ENCODE measurements around the gene KLHDC8A. TPM values are rescaled to one million over a fixed set of nuclear protein-coding genes. Genes with fewer than 3 reads are reported as not detected.

Gene KLHDC8A
- total RNA-seq, 1 experiment from 2014 or later, result 0.49 TPM

DNA sequence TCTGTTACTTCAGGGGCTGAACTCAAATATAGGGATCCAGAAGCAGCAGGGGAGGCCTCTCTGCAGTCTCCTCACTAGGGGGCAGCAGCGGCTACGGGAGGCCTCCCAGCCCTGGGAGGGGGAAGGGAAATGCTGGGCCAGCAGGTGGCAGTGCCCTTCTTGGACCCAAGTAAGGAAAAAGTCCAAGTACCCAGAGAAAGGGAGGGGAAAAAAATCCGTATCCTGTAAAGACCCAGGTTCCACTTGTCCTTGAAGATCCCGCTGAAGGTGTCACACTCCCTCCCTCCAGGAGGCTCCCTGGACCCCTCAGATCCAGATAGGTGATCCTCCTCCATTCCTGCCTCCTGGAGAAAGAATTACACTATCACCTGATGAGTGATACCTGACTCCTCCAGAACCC is 21.0 kb downstream of the KLHDC8A start:
- H3K9ac ChIP-seq (ENCODE audit: low read length), result no peak overlapping the region
- H3K9me3 ChIP-seq (ENCODE audit: control insufficient read depth in 1 of 2, insufficient read depth in 1 of 2, low read depth in 1 of 2, low read length in 2 of 2), result no peaks in the 10 kb centered on the region
- no peaks in the 10 kb centered on the region for H4K20me1 ChIP-seq (ENCODE audit: insufficient read depth)
- ChIA-PET POLR2A (no interaction called here), RAD21 (ENCODE audit: low non-redundant PET in 1 of 2, low total read pairs in 2 of 2, uncharacterized antibody in 2 of 2, unreplicated experiment in 2 of 2) (interaction anchor here (0.7 to 1.9 kb wide), 5 partner anchors 10 to 188 kb away, joined by 3 to 7 read pairs (median 4); no protein-coding TSS in a partner anchor), CTCF (interaction anchor here (0.6 to 2.8 kb wide), 19 partner anchors 10 to 191 kb away, joined by 3 to 20 read pairs (median 6); no protein-coding TSS in a partner anchor)
- H3K4me3 ChIP-seq (replicated peaks in 1 of 2; ENCODE audit: low read depth in 1 of 2, low read length in 2 of 2), result no peak overlapping the region
- ATAC-seq (peak; percentile 99), DNase-seq (ENCODE audit: low read depth, low spot score) (peak; percentile 79)
- peak overlapping the region; percentile 71 for H2AFZ ChIP-seq (ENCODE audit: low read depth, low read length, poor library complexity, severe bottlenecking)
- intact Hi-C loops (cut with micrococcal nuclease), result loop anchor here (1.0 to 5.0 kb wide), 2 partner anchors 152 to 189 kb away; no protein-coding TSS in a partner anchor
- H3K79me2 ChIP-seq (ENCODE audit: insufficient read depth, low read length), result no peaks in the 10 kb centered on the region
- BruUV-seq (replicated peaks), result no TSS peak
- no peaks in the 10 kb centered on the region for H3K9me2 ChIP-seq (ENCODE audit: insufficient read depth)
- peaks cover 4 to 6% of the 10 kb centered on the region in 2 experiments; a peak in 3 of 4 replicates for H3K4me1 ChIP-seq (ENCODE audit: control insufficient read depth in 1 of 2, insufficient read depth in 2 of 2, low read length in 2 of 2)
- no peaks in the 10 kb centered on the region for H3K27me3 ChIP-seq (ENCODE audit: insufficient read depth, low read length)
- no peak overlapping the region for H3K27ac ChIP-seq (ENCODE audit: low read depth, low read length)
- H3K4me2 ChIP-seq (ENCODE audit: low read length), result peak overlapping the region; percentile 46
- H3K36me3 ChIP-seq (ENCODE audit: control insufficient read depth in 1 of 2, insufficient read depth in 2 of 2, low read length in 2 of 2), result no peaks in the 10 kb centered on the region
- TF ChIP-seq SRF (IDR thresholded peaks at IDR 0.05; ENCODE audit: low read depth), result no peak; the same call in 1 of the 2 replicates
- TF ChIP-seq ZFX (IDR thresholded peaks at IDR 0.05), result no peak
- no peak for TF ChIP-seq ELF1 (IDR thresholded peaks at IDR 0.05; ENCODE audit: borderline replicate concordance, low read depth)
- TF ChIP-seq MAX (IDR thresholded peaks at IDR 0.05), result no peak
- peak; percentile 94 for TF ChIP-seq RAD21 (IDR thresholded peaks at IDR 0.05; ENCODE audit: low read depth)
- TF ChIP-seq SIN3A (IDR thresholded peaks at IDR 0.05; ENCODE audit: low read depth), result no peak
- no peak for TF ChIP-seq EZH2phosphoT487 (IDR thresholded peaks at IDR 0.05; ENCODE audit: borderline replicate concordance)
- TF ChIP-seq TCF7L2 (IDR thresholded peaks at IDR 0.05; ENCODE audit: borderline replicate concordance, extremely low read depth, insufficient read depth, insufficient read length), result no peak
- TF ChIP-seq POLR2A (IDR thresholded peaks at IDR 0.05; ENCODE audit: borderline replicate concordance, extremely low read depth, insufficient read depth, insufficient read length), result no peak
- TF ChIP-seq SP1 (IDR thresholded peaks at IDR 0.05; ENCODE audit: low read depth), result no peak
- TF ChIP-seq REST (IDR thresholded peaks at IDR 0.05; ENCODE audit: low read depth), result no peak
- TF ChIP-seq, protein P1, sequence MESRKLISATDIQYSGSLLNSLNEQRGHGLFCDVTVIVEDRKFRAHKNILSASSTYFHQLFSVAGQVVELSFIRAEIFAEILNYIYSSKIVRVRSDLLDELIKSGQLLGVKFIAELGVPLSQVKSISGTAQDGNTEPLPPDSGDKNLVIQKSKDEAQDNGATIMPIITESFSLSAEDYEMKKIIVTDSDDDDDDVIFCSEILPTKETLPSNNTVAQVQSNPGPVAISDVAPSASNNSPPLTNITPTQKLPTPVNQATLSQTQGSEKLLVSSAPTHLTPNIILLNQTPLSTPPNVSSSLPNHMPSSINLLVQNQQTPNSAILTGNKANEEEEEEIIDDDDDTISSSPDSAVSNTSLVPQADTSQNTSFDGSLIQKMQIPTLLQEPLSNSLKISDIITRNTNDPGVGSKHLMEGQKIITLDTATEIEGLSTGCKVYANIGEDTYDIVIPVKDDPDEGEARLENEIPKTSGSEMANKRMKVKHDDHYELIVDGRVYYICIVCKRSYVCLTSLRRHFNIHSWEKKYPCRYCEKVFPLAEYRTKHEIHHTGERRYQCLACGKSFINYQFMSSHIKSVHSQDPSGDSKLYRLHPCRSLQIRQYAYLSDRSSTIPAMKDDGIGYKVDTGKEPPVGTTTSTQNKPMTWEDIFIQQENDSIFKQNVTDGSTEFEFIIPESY (IDR thresholded peaks at IDR 0.05; ENCODE audit: extremely low read depth, insufficient replicate concordance, low read length), result no peak
- TF ChIP-seq EZH2 (IDR thresholded peaks at IDR 0.05), result no peak
- no peak for TF ChIP-seq FOSL1 (IDR thresholded peaks at IDR 0.05; ENCODE audit: low read depth)
- TF ChIP-seq POLR2AphosphoS5 (IDR thresholded peaks at IDR 0.05; ENCODE audit: low read depth, low read length), result no peak
- TF ChIP-seq, protein P2, sequence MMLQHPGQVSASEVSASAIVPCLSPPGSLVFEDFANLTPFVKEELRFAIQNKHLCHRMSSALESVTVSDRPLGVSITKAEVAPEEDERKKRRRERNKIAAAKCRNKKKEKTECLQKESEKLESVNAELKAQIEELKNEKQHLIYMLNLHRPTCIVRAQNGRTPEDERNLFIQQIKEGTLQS (IDR thresholded peaks at IDR 0.05), result no peak
- TF ChIP-seq JUND (IDR thresholded peaks at IDR 0.05), result no peak
- TF ChIP-seq CBX3 (IDR thresholded peaks at IDR 0.05; ENCODE audit: low read depth), result peak; percentile 69; the same call in 1 of the 2 replicates
- no peak for TF ChIP-seq EGR1 (IDR thresholded peaks at IDR 0.05; ENCODE audit: low read depth)
- TF ChIP-seq, protein P3, sequence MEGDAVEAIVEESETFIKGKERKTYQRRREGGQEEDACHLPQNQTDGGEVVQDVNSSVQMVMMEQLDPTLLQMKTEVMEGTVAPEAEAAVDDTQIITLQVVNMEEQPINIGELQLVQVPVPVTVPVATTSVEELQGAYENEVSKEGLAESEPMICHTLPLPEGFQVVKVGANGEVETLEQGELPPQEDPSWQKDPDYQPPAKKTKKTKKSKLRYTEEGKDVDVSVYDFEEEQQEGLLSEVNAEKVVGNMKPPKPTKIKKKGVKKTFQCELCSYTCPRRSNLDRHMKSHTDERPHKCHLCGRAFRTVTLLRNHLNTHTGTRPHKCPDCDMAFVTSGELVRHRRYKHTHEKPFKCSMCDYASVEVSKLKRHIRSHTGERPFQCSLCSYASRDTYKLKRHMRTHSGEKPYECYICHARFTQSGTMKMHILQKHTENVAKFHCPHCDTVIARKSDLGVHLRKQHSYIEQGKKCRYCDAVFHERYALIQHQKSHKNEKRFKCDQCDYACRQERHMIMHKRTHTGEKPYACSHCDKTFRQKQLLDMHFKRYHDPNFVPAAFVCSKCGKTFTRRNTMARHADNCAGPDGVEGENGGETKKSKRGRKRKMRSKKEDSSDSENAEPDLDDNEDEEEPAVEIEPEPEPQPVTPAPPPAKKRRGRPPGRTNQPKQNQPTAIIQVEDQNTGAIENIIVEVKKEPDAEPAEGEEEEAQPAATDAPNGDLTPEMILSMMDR (IDR thresholded peaks at IDR 0.05 in 2 of 3, conservative IDR thresholded peaks at IDR 0.05 in 1 of 3; ENCODE audit: borderline replicate concordance in 1 of 3, insufficient read depth in 1 of 3, low read depth in 2 of 3, low read length in 2 of 3), result peak; percentile 99 to 100 (median 99)
- no peak for TF ChIP-seq ZNF274 (IDR thresholded peaks at IDR 0.05; ENCODE audit: low read depth, low read length)
